GM18909 (cell line): ENCODE results near the gene ATP10A.

Experiments used
- ATAC-seq: cut with Tn5 transposase; IDR thresholded peaks from one replicate; pipeline ENCODE4 v1.9.1; 2021; ENCODE audit warnings: mild to moderate bottlenecking; ENCODE audit not compliant: unreplicated experiment, poor library complexity

The ATP10A gene

GRCh38 chr15:25830844-25831451, 32.2 kb downstream of the ATP10A start:
- no peak for ATAC-seq

GRCh38 chr15:25829073-25829472, 34.1 kb downstream of the ATP10A start:
- no peak for ATAC-seq

GRCh38 chr15:25825207-25825606, 37.9 kb downstream of the ATP10A start:
- ATAC-seq: no peak

- no peak for ATAC-seq
Observed at GRCh38 chr15:25824618-25825017, 38.5 kb downstream of the ATP10A start.

GRCh38 chr15:25812845-25813244, 50.3 kb downstream of the ATP10A start:
- no peak for ATAC-seq

- ATAC-seq: no peak
Observed at GRCh38 chr15:25812073-25812472, 51.1 kb downstream of the ATP10A start.

- peak; percentile 94 for ATAC-seq
Observed at GRCh38 chr15:25811481-25811906, 51.6 kb downstream of the ATP10A start.

GRCh38 chr15:25810631-25811091, 52.5 kb downstream of the ATP10A start:
- no peak for ATAC-seq

GRCh38 chr15:25810154-25810553, 53.0 kb downstream of the ATP10A start:
- no peak for ATAC-seq

- ATAC-seq: no peak
Observed at GRCh38 chr15:25807063-25807462, 56.1 kb downstream of the ATP10A start.

- ATAC-seq: no peak
Observed at GRCh38 chr15:25805031-25805430, 58.1 kb downstream of the ATP10A start.

GRCh38 chr15:25804451-25804850, 58.7 kb downstream of the ATP10A start:
- ATAC-seq: no peak

GRCh38 chr15:25803541-25803940, 59.6 kb downstream of the ATP10A start:
- ATAC-seq: no peak

GRCh38 chr15:25803036-25803435, 60.1 kb downstream of the ATP10A start:
- no peak for ATAC-seq

GRCh38 chr15:25802285-25802830, 60.8 kb downstream of the ATP10A start:
- ATAC-seq: no peak

GRCh38 chr15:25801586-25802284, 61.4 kb downstream of the ATP10A start:
- ATAC-seq: no peak

- ATAC-seq: no peak
Observed at GRCh38 chr15:25800761-25801515, 62.2 kb downstream of the ATP10A start.

- ATAC-seq: no peak
Observed at GRCh38 chr15:25799906-25800700, 63.0 kb downstream of the ATP10A start.

GRCh38 chr15:25797936-25798901, 64.9 kb downstream of the ATP10A start:
- ATAC-seq: no peak
